ENCODE measurements around the gene PSMA8. TPM values are rescaled to one million over a fixed set of nuclear protein-coding genes. Genes with fewer than 3 reads are reported as not detected.

PSMA8 gene
- polyA plus RNA-seq, 1 of the 3 experiments (the other 2 are of a cell fraction): not detected

- H3K9me3 ChIP-seq: no peaks in the 10 kb centered on the region
- H4K20me1 ChIP-seq (ENCODE audit: insufficient read depth): no peaks in the 10 kb centered on the region
- ChIA-PET POLR2A (no interaction called here), CTCF (no interaction called here)
- no peaks in the 10 kb centered on the region for H3K9me2 ChIP-seq
- H2AFZ ChIP-seq (ENCODE audit: low read depth): no peak overlapping the region
- no peak for DNase-seq
- 66% methylated on average over 2 of the region's 2 CpGs for WGBS (ENCODE audit: low lambda C conversion rate)
- H3F3A ChIP-seq (replicated peaks; ENCODE audit: insufficient read depth): no peaks in the 10 kb centered on the region
- H3K4me3 ChIP-seq (ENCODE audit: low read depth in 2 of 2, low read length in 1 of 2): no peak overlapping the region
- TF ChIP-seq FOXJ3 (CRISPR knock-in tag; IDR thresholded peaks at IDR 0.05) (no peak), YY1 (IDR thresholded peaks at IDR 0.05; ENCODE audit: low read depth) (no peak), ELF1 (IDR thresholded peaks at IDR 0.05) (no peak), MEF2A (IDR thresholded peaks at IDR 0.05; ENCODE audit: borderline replicate concordance, low read depth) (no peak), FOSL2 (IDR thresholded peaks at IDR 0.05; ENCODE audit: borderline replicate concordance, low read depth) (no peak), CTCF (IDR thresholded peaks at IDR 0.05) (no peak), EP300 (IDR thresholded peaks at IDR 0.05; ENCODE audit: borderline replicate concordance in 1 of 2, low read depth in 1 of 2, low read length in 1 of 2) (no peak), REST (IDR thresholded peaks at IDR 0.05; ENCODE audit: low read depth, low read length) (no peak), NRF1 (IDR thresholded peaks at IDR 0.05; ENCODE audit: low read depth, low read length) (no peak), RFX5 (IDR thresholded peaks at IDR 0.05; ENCODE audit: low read length) (no peak), EZH2phosphoT487 (IDR thresholded peaks at IDR 0.05; ENCODE audit: borderline replicate concordance, low read depth) (no peak)
- H3K36me3 ChIP-seq (replicated peaks in 1 of 2; ENCODE audit: control insufficient read depth in 1 of 2, insufficient read depth in 2 of 2, low read length in 1 of 2): no peaks in the 10 kb centered on the region
- no peaks in the 10 kb centered on the region for H3K27me3 ChIP-seq (ENCODE audit: insufficient read depth)
- no peak overlapping the region for H3K9ac ChIP-seq
- no peak overlapping the region for H3K4me2 ChIP-seq
- H3K4me1 ChIP-seq (ENCODE audit: control insufficient read depth in 1 of 2, insufficient read depth in 2 of 2, low read depth in 1 of 2, low read length in 1 of 2): no peaks in the 10 kb centered on the region
- H3K27ac ChIP-seq (ENCODE audit: low read depth in 2 of 2, low read length in 1 of 2): no peak overlapping the region
- H3K79me2 ChIP-seq (ENCODE audit: insufficient read depth): no peaks in the 10 kb centered on the region
These were observed 72.8 kb downstream of the PSMA8 start for GRCh38 chr18:26206488-26206887.

- Histone ChIP-seq H3F3A (replicated peaks; ENCODE audit: insufficient read depth) (no peaks in the 10 kb centered on the region), H3K9ac (no peak overlapping the region), H3K27ac (ENCODE audit: low read depth in 2 of 2, low read length in 1 of 2) (no peak overlapping the region), H3K9me3 (no peaks in the 10 kb centered on the region), H3K79me2 (ENCODE audit: insufficient read depth) (no peaks in the 10 kb centered on the region), H4K20me1 (ENCODE audit: insufficient read depth) (no peaks in the 10 kb centered on the region), H3K4me1 (ENCODE audit: control insufficient read depth in 1 of 2, insufficient read depth in 2 of 2, low read depth in 1 of 2, low read length in 1 of 2) (no peaks in the 10 kb centered on the region), H3K27me3 (ENCODE audit: insufficient read depth) (no peaks in the 10 kb centered on the region), H3K9me2 (no peaks in the 10 kb centered on the region), H3K4me2 (no peak overlapping the region), H2AFZ (ENCODE audit: low read depth) (no peak overlapping the region), H3K4me3 (ENCODE audit: low read depth in 2 of 2, low read length in 1 of 2) (no peak overlapping the region), H3K36me3 (replicated peaks in 1 of 2; ENCODE audit: control insufficient read depth in 1 of 2, insufficient read depth in 2 of 2, low read length in 1 of 2) (no peaks in the 10 kb centered on the region)
- no peak for TF ChIP-seq JUND (IDR thresholded peaks at IDR 0.05)
- no peak for TF ChIP-seq GATA2 (CRISPR knock-in tag; IDR thresholded peaks at IDR 0.05)
- no peak for TF ChIP-seq MAX (IDR thresholded peaks at IDR 0.05; ENCODE audit: low read depth)
- no peak for TF ChIP-seq SIN3A (IDR thresholded peaks at IDR 0.05; ENCODE audit: borderline replicate concordance, low read depth, low read length)
- no peak for TF ChIP-seq YY1 (IDR thresholded peaks at IDR 0.05; ENCODE audit: low read depth)
- no peak for TF ChIP-seq EP300 (IDR thresholded peaks at IDR 0.05; ENCODE audit: borderline replicate concordance in 1 of 2, low read depth in 1 of 2, low read length in 1 of 2)
- no peak for TF ChIP-seq IRF3 (IDR thresholded peaks at IDR 0.05; ENCODE audit: low read depth, low read length)
- no peak for TF ChIP-seq FOXJ3 (CRISPR knock-in tag; IDR thresholded peaks at IDR 0.05)
- no peak for TF ChIP-seq TAF1 (IDR thresholded peaks at IDR 0.05; ENCODE audit: borderline replicate concordance, low read depth, low read length)
- no peak for TF ChIP-seq ELF1 (IDR thresholded peaks at IDR 0.05)
- TF ChIP-seq GABPA (IDR thresholded peaks at IDR 0.05; ENCODE audit: low read depth): no peak
- DNase-seq: no peak
- 55% methylated on average over 3 of the region's 3 CpGs for WGBS (ENCODE audit: low lambda C conversion rate)
- ChIA-PET CTCF (no interaction called here), POLR2A (no interaction called here)
These were observed 74.3 kb downstream of the PSMA8 start for GRCh38 chr18:26207937-26208336.

Measured in SK-N-SH (cell line).